ENCODE data around the gene XIRP2.

DNA sequence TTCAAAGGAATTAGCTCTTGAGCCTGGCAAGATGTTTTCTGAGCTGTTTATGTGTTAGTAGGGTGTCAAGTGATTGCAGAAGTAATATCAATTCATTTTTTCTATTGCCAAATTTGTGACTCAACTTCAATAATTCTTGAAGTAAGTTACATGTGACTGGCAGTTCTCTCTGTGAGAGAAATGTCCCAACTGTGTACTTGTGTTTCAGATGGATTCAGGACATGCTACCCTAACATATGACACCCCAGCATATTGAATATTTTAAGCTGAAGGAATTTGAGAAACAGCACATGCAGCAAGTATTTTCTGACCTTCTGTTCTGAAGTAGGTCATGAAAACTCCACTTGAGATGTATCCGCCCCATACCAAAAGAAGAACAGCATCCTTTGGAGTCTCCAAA lies 263.6 kb downstream of the XIRP2 start:
- no peak for TF ChIP-seq POLR2AphosphoS5 (IDR thresholded peaks at IDR 0.05; ENCODE audit: low read depth, low read length)
- no peak for TF ChIP-seq POLR2A (IDR thresholded peaks at IDR 0.05; ENCODE audit: low read depth, low read length)

Data from GM12892 (cell line).